GM12801 (cell line): Measurements from ENCODE around the gene SWT1.

Source experiments
- TF ChIP-seq, protein P1 (sequence below): IDR thresholded peaks from one replicate; pipeline ENCODE4 v1.5.1; 2011; ENCODE audit warnings: control low read depth; ENCODE audit not compliant: insufficient read length; ENCODE audit errors: extremely low read depth

SWT1 gene

DNA sequence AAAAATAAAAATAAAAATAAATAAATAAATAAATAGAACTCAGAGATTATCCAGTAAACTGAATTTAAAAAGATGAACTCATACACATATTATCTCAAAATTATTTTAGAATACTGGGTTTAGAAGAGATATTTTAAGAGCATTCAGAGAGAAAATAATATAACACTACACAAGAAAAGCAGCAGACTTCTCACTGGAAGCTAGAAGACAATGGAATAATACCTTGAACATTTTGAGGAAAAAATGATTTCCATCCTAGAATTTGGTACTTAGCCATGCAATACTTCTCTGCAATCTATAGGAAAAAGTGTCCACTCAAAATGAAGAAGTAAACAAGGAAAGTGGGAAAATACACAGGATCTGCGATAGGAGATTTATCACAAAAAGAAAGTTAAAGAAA, 24.4 kb upstream of the SWT1 start:
- TF ChIP-seq, protein P1, sequence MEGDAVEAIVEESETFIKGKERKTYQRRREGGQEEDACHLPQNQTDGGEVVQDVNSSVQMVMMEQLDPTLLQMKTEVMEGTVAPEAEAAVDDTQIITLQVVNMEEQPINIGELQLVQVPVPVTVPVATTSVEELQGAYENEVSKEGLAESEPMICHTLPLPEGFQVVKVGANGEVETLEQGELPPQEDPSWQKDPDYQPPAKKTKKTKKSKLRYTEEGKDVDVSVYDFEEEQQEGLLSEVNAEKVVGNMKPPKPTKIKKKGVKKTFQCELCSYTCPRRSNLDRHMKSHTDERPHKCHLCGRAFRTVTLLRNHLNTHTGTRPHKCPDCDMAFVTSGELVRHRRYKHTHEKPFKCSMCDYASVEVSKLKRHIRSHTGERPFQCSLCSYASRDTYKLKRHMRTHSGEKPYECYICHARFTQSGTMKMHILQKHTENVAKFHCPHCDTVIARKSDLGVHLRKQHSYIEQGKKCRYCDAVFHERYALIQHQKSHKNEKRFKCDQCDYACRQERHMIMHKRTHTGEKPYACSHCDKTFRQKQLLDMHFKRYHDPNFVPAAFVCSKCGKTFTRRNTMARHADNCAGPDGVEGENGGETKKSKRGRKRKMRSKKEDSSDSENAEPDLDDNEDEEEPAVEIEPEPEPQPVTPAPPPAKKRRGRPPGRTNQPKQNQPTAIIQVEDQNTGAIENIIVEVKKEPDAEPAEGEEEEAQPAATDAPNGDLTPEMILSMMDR = no peak

- TF ChIP-seq, protein P1 = no peak
These were observed 18.9 kb upstream of the SWT1 start for GRCh38 chr1:185137896-185138545.

- TF ChIP-seq, protein P1 = no peak
These were observed 17.7 kb upstream of the SWT1 start for GRCh38 chr1:185139246-185139645.

DNA sequence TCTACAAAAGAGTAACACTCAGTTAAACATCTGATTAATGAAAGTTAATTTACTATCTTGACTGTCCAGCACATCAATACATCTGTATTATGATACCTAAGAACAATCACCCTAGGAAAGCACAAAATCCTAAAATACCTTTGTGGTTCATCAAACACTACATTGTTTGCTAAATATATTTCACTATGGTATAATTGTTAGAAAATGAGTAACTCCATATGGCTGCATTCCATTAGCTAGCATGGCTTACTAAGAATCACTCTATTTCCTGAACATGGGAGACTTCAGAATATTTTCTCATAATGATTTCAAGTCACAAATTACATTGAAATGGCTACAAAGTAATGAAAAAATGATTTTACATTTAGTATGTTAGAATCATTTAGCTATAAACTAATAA, 12.7 kb upstream of the SWT1 start:
- TF ChIP-seq, protein P1 = no peak

GRCh38 chr1:185151215-185151614, 5.8 kb upstream of the SWT1 start:
- TF ChIP-seq, protein P1 = no peak

DNA sequence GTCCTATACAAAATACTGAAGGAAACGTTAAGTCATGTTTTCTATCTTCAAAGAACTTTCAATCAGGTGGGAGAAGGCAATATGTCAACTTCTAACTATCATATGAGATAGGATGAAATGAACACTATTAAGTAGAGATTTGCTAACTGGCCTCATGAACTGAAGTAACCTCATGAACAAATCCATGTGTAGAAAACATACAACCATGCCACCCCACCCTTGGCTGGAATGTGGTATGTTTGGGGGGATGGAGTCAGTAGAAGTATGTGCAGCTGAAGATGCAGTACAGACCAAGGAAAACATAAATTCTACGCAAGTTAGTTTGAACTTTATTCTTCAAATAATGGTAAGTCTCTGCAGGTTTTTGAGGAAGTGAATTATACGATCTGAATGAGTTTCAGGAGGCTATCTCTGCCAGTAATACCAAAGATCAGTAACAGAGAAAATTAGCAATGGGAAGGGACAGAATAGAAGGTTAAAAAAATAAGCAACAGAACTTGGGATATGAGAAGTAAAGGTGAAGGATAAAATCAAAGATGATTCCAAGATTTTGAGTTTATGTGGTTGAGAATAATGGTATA, 4.7 kb upstream of the SWT1 start:
- TF ChIP-seq, protein P1 = no peak

- TF ChIP-seq, protein P1 = no peak
These were observed 2.0 kb upstream of the SWT1 start for GRCh38 chr1:185154912-185155513.
